NCI-H748 treated with DMSO at 0.1 percent for 48 hours (cell line): ENCODE results near the gene PSMC1.
A peak's percentile ranks its signal among the peaks of the same experiment; 100 is the strongest.

Experiments used
- DNase-seq: peaks from one replicate; lab custom pipeline; 2025; lab: John Stamatoyannopoulos, UW

Gene PSMC1

DNA sequence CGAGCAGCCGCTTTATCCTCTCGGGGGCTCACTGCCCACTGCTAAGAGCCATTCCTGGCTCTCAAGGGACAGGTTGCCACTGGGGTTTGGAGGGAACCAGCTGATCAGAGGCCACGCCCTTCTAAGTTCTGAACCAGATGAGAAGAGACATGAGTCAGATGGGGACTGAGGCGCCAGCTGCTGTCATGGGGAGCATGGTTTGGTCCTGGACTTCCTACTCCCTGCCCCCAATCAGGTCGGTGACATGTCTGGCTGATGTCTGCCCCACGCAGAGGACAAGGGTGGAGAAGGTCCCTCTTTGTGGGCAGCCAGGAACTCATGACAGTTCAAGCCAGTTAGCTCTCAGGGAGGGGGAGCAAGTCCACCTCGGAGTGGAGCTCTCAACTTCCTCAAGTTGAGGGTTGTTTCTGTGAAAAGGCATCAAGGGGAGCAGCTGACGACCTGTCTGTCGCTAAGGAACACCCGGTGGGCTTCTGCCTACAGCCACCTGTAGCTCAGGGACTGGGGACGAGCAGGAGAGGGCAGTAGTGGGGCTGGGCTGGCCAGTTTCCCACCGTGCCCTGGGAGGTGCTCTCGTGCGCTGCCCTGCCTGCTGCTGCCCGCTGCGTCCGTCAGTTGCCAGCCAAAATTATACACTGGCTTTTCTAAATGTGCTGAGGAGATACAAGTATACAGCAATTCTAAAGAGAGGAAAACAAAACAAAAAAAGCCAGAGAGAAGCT is 20.5 kb downstream of the PSMC1 start:
- DNase-seq: no peak

GRCh38 chr14:90277581-90278198 is 21.3 kb downstream of the PSMC1 start:
- no peak for DNase-seq

GRCh38 chr14:90278199-90279175 is 22.1 kb downstream of the PSMC1 start:
- no peak for DNase-seq

- DNase-seq: no peak
Measured at GRCh38 chr14:90280096-90280495, 23.7 kb downstream of the PSMC1 start.

GRCh38 chr14:90281261-90281660 is 24.9 kb downstream of the PSMC1 start:
- DNase-seq: no peak

- no peak for DNase-seq
Measured at GRCh38 chr14:90281756-90282155, 25.4 kb downstream of the PSMC1 start.

- no peak for DNase-seq
Measured at GRCh38 chr14:90287791-90288190, 31.4 kb downstream of the PSMC1 start.

DNA sequence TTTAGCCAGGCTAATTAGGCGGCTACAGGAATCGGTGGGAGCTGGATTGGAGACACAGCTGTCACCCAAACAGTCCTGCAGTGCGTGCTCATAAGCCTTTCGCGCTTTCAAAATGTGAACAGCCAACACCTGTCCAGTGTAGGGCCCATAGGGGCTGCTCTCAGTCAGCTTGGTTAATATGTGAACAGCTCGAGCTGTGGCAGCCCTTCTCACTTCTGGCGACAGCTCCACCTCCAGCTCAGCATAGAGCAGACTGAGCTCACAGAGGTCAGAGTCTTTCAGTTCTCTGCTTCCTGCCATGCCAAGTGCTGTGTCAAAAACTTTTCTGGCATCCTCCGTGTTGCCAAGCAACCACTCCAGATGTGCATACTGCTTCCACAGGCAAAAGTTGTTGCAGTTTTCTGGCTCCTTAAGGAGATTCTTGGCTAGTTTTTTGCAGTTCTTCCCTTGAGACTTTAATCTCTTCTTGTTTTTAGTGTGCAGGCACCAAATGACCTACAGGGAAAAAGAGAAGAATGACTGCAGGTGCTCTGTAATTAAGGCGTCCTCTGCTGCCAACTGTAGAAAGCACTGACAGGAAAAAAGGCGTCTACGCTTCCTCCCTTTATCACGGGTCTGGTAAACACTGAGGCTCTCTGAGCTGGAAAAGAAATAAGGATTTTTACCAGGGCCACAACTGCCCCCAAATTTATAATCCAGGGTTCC is 32.5 kb downstream of the PSMC1 start:
- DNase-seq: no peak

DNA sequence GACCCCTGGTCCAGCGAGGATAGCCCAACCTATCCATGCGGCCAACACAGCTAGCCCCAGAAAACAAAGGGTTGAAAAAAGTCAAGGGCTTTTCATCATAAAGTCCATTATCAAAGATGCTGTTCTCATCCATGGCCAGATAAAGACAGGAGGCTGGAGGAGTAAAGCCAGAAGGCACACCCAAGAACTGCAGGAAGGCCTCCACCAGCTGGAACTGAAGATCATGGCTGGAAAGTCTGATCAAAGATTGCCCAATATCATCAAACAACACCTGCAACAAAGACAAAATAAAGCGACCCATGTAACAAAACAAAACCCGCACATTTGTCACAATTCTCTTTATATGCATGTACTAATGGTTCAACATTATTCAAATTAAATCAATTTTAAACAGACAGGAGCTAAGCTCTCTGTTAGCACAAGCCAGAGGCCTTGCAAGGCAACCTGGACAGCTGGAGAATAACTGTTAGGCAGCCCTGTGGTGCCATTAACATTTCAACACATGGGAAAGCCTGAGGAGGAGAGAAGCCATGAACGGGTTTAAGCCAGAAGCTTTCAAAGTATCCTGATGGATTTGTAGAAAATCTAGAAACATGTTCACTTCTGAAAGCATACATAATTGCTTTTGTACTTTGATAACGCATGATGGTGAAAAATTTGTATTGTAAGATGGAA is 34.1 kb downstream of the PSMC1 start:
- DNase-seq: no peak

DNA sequence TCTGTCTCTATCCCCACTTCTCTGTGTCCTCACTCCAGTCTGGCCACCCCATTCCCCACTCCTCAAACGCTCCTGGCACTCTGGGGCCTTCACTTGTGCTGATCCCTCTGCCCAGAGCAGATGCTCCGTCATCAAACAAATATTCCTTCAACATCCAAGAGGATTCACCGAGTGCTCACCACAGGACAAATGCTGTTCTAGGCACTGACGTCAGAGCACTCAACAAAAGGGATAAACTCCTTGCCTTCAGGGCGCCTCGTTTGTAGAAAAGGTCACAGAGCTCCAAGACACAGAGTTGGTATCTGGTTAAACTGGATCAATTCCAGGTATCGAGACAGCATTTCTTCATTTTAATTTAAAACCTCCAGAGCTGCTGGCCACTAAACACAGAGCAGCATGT is 35.3 kb downstream of the PSMC1 start:
- no peak for DNase-seq

DNA sequence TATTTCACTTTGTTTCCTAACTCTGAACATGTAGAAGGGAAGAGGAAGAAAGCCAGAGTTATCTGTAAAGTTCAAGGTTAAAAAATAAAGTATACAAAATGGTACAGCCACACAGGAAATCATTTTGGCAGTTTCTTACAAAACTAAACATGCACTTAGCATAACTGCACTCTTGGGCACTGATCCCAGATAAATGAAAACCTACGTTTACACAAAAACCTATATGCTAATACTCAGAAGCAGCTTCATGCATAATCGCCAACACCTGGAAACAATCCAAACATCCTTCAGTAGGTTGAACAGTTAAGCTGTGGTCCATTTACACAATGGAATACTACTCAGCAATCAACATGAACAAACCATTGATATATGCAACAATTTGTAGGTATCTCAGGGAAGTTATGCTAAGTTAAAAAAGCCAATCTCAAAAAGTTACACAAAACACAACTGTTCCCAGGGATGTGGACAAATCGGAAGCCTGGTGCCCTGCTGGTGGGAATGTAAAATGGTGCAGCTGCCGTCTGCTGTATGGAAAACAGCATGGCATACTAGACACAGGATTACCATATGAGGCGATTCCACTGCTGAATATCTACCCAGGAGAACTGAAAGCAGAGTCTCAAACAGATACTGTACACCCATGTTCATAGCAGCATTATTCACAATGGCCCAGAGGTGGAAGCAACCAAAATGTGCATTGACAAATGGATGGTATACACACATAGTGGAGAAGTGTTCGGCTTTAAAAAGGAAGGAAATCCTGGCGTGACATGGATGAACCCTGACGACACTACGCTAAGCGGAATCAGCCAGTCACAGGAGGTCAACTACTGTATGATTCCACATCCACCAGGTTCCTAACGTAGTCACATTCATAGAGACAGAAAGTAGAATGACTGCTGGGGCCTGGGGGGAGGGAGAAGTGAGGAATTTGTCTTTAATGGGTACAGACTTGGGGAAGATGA is 37.7 kb downstream of the PSMC1 start:
- no peak for DNase-seq

GRCh38 chr14:90294872-90295271 is 38.5 kb downstream of the PSMC1 start:
- DNase-seq: no peak

GRCh38 chr14:90295870-90296516 is 39.6 kb downstream of the PSMC1 start:
- DNase-seq: no peak

- DNase-seq: no peak
Measured at GRCh38 chr14:90296641-90297040, 40.3 kb downstream of the PSMC1 start.

DNA sequence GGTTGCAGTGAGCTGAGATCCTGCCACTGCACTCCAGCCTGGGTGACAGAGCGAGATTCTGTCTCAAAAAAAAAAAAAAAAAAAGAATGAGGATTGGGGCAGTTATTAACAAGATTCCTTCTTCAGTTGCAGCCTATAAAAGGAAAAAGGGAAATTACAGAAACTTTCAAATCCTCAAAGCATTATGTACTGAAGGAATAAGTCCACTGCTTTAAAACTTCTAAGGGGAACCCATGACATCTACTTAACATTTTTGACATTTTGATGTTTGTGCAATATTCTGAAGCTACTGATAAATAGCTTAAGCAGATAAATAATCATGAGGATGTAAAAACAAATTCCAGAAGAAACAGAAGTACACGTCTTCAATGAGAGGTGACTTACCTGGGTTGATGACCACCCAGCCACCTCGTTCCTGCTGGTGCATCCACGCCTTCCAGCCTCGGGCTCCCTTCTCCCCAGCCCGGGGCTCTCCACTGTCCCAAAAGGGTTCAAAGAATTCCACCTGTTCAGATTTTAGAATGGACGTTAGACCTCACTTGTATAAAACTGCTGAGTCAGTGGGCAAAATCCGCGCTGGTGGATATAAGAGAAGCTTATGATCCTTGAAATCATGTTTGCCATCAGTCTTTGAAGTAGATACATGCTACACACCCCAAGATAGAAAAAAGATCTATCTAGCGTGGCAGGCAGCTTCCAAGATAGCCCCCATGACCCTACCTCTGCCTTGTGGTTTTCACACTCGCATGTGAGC is 41.7 kb downstream of the PSMC1 start:
- no peak for DNase-seq

DNA sequence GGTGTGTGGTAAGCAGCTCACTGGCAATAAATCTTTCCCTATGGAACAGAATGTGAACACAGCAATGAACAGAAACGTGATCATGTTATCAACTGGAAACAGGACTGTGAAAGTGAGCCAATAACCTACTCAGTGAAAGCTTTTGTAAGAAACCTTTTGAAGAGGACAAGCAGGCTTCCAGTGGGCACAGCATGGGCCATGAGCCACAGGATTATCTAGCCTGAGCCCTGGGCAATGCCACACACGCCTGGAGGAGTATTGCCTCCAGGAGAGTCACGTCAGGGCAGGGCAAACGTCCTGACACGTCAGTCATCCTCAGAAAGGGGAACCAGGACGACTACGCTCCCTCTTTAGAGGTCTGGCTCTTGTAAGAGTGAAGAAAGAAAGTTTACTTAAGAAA is 43.1 kb downstream of the PSMC1 start:
- no peak for DNase-seq

GRCh38 chr14:90300611-90301047 is 44.3 kb downstream of the PSMC1 start:
- no peak for DNase-seq

DNA sequence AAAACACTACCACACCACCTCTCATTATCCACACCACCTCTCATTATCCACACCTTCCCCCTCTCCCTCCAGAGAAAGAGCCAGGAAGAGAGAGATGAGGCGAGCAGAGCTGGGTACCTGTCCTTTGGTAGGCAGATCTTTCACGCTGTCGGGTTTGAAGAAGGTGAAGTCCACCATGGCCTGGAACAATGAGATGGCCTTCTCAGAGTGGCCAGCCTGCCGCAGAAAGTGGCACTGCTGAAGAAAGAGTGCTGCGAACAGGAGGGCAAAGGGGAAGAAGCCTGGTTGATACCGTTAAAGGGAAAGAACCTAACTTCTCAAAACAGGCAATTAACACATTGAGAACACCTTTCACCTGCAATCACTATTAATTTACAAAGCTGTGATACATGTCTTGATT is 44.8 kb downstream of the PSMC1 start:
- no peak for DNase-seq

DNA sequence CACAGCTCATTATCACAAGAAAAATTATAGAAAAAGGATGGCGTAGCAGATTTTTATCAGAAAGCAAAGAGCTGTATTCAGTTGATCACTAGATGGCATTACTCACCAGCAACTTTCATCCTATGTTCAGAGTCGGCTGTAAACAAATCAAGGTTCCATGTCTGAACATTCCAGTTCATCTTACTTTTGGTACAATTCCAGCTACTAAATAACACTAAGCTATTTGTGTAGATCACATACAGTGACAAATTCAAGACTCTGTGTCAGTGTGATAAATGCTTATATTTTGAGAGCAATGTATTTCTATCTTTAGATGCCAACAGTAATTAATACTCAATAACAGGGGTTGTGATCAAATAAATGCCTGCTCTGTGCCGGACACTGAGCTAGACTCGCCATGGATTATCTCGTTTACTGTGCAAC is 45.3 kb downstream of the PSMC1 start:
- peak; percentile 44 for DNase-seq
